ENCODE results near the gene ART4.

ART4 gene, protein sequence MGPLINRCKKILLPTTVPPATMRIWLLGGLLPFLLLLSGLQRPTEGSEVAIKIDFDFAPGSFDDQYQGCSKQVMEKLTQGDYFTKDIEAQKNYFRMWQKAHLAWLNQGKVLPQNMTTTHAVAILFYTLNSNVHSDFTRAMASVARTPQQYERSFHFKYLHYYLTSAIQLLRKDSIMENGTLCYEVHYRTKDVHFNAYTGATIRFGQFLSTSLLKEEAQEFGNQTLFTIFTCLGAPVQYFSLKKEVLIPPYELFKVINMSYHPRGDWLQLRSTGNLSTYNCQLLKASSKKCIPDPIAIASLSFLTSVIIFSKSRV

DNA sequence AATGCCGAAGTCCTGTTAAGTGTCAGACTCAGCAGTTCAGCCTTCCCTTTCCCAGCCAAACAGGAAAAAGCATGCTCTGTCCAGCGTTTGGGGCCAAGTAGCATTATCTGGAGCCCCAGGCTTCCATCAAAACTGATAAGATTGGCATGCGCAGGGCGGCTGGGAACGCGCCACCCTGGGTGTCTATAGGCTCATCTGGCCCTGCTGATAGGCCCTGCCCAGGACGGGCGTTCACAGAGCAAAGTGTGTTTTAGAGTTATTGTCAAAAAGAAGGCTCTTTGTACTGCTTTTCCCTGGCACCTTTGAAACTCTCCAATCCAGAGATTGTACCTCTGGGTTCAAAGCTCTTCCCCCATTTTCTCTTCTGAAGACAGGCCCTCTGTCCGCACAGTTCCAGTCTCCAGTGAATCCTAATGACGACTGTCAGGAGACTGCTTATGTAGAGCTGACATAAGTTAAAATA, at the start of gene ART4:
ART4 (minus strand) TSS at position 102 of the 463 bp plus-strand sequence. CDS start 413 bp downstream, outside the sequence.
- DNase-seq (ENCODE audit: low spot score): no peak

DNA sequence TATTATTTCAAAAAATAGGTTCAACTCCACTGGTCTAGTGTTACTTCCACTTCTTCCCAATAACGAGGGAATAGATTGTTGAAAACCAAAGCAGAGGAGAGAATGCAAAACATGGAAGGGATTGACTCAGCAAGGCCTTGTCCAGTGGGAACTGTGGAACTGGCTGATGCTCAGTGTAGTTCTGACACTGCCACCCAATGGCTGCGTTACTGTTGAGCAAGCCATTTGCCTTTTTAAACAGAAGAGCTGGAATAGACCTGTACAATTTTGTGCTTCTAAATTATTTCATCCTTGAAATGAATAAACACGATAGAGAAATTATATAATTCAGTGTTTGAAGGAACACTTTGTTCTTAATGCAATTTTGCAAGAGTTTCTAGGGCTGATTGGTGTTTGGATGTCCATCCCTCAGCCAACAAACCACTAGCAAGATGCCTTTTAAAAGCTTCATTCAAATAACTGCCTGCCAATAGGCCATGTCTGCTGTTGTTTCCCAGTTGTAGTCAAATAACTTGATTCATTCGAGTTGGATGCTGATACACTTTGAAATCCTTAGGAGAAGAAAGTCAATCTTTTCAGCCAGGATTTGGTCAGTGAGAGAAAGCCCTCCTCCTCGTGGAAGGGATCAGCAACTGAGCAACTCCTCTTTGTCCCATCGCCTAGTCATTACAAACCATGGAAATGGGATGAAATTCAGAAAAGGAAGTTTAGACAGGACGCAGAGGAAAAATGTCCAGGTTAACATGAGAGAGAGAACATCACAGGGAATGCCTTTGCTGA, 49.6 kb upstream of the ART4 start:
- no peak for DNase-seq (ENCODE audit: low spot score)

DNA sequence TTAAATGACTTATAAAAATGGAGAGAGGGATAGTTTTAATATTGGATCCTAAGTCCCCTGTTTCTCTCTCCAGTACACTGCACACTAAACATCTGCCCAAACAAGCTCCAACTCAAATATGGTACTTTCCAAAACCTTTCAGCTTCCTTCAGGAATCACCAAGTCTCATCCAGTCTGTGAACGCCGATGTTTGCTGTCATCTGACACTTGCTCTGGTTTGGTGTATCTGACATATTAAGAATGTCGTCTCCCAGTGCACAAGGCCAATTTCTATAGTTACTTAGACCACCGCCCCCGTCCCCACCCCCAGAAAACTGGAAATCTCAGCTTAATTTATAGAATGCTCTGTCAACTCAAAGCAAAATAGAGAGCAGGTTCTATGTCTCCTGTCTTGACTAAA, 47.4 kb upstream of the ART4 start:
- DNase-seq (ENCODE audit: low spot score): no peak

DNA sequence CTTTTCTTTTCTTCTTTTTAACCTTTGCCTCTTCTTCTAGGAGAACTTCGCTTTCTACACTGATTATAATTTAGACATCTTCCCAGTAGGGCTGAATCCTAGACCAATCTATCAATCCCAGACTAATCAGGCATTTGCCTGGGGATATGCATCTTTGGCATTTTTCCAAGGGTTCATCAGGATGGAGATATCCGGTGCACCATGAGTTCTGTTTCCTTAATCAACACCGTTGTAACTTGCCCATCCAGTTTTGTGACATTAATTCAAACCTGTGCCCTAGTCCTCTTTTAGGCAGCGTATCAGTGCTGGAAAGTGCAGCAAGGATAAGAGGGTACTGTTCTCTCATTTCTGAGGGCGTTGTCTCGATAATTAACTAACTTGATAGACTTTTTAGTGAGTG, 42.9 kb upstream of the ART4 start:
- DNase-seq (ENCODE audit: low spot score): no peak

- no peak for DNase-seq (ENCODE audit: low spot score)
Observed at GRCh38 chr12:14885718-14886221, 42.4 kb upstream of the ART4 start, which contains the start of gene MGP. MGP (minus strand) TSS chr12:14885854; CDS start chr12:14885791, 63 bp downstream.

DNA sequence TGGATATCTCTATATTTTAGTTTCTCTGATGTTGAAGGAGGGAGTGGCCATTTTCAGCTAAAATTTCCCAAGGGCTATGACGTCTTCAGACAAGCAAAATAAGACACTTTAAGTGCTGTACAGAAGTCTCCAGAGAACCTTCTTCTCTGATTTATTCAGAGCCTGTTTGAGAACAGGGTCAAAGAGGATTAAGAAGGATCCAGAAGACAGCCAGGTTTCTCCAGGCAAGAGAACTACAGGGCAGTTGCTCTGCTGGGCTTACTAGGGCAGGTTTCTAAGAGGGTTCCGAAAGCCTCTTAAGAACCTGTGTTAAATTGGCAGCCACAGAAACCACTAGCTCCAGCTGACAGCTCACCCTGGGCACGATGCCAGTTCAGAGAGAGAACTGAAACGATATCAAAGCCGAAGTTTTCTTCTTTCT, 41.1 kb upstream of the ART4 start:
- peak; percentile 31 for DNase-seq (ENCODE audit: low spot score)

DNA sequence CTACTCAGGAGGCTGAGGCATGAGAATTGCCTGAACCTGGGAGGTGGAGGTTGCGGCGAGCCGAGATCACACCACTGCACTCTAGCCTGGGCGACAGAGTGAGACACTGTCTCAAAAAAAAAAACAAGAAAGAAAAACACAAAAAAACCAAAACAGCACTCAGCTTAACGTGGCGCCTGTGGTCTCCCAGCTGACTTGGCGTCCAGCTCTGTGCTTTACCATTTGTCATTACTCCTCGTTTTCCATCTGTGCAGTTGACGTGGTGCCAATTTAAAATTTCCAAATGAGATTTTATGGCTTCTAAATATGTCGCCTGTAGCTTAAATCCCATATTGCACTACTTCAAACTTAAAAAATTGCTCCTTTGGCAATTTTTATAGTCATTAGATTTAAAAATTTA, 40.4 kb upstream of the ART4 start:
- DNase-seq (ENCODE audit: low spot score): no peak

DNA sequence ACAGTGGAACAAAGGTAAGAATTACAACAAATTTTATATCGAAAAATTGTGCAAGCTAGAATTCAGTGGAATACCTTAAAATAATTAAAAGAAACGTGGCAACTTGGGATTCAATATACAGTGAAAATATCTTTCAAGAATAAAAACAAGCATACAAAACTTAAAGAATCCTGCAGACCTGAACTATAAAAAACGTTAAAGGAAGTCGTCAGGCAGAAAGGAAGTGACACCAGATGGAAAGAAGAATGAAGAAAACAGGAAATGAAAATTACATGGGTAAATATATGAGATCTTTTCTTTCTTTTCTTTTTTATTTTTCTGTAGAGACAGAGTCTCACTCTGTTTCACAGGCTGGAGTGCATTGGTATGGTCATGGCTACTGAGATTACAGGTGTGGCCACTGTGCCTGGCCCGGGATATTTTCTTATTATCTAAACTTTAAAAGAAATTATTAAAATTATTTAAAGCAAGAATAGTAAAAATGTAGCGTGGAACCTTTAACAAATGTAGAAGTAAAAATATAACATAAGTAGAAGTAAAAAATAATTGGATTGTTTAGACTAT, 37.6 kb upstream of the ART4 start:
- DNase-seq (ENCODE audit: low spot score): no peak

DNA sequence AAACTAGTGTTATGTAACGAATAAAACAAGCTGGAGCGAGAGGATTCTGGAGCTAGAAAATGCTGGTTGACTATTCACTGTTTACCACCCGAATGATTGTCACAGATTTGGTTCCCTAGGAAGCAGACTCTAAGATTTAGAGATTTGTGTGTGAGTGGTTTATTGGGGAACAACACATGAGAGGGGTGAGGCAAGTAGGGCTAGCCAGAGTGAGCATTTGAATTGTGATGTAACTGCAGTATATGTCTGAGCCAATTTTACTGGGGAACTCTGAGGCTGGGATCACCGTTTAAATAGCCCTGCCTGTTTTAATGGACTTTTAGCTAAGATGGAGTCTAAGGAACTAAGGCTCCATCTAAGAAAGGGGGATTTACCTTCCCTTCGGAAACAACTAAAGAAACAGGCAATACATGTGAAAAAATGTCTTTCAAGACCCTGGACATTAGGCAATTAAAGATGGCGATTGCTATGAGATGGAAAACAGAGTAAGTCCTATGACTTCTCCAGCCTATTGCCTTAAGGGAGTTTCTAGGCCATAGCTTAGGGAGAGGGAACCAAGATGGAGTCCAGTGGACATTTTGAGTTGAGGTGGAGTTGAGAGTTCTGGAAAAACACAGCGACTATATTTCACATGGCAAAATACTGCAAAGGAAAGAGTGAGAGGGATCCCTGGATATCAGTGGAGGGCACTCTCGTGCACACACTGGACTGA, 36.1 kb upstream of the ART4 start:
- DNase-seq (ENCODE audit: low spot score): no peak

DNA sequence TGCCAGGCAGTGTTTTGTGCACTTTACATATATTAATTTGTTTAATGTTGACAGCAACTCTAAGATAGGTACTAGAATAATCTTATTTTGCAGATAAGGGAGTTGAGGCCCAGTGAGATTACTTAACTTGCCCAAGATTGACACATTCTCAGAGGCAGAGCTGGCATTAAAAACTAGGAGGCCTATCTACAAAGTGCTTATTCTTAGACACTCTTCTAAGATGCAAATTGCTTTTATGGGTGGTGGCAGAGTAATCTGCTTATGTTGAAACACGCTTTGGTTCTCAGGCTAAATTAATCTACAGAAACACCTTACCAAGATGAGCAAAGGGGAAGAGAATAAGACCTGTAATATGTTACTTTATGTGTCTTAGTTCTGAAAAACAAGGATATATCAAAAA, 35.2 kb upstream of the ART4 start:
- DNase-seq (ENCODE audit: low spot score): no peak

DNA sequence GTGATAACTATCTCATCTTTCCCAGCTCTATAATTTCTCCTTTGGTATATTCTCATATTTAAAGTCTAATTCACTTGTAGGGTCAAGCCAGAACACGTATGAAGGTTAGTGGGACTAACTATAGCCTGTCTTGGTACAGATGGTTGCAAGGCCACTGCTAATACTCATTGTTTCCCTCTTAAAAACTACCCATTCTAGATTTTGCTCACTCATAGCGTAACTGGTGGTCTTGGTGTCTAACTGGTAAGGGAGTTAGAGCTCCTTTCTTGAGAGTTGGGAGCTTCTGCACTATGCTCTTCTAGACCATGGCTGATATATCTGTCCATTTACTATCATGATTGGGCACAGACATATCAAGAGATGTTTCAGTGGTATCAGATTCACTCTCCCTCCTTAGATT, 33.5 kb upstream of the ART4 start:
- no peak for DNase-seq (ENCODE audit: low spot score)

- no peak for DNase-seq (ENCODE audit: low spot score)
Observed at GRCh38 chr12:14874882-14875281, 31.6 kb upstream of the ART4 start.

DNA sequence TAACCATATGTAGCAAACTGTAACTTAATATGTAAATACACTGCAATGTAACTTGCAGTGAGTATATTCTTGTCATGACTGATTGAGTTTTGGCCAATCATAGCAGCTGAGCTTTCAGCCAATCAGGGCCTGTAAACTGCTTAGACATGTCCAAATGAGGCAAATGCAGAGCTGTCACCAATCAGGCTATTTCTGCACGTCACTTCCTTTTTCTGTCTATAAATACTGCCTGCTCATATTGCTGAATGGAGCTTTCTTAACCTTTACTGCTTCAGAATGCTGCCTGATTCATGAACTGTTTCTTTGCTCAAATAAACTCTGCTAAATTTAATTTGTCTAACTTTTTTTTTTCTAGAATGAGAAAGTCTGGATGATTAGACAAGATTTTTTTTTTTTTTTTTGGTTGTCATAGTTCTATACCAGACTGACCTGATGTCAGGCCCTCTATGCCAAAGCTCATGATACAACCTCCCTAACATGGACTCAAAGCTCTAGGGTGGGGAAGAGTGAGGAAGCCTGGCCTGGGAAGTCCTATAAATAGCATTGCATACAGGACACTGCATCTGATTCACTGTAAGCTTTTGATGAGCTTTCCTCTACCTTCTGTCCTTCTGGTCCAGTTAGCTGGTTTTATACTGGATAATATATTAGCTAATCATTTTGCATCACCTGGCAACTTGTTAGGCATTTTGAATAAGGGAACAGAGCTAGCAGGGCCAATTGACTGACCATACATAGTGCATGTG, 30.3 kb upstream of the ART4 start:
- DNase-seq (ENCODE audit: low spot score): no peak

GRCh38 chr12:14871886-14872285, 28.6 kb upstream of the ART4 start:
- no peak for DNase-seq (ENCODE audit: low spot score)

DNA sequence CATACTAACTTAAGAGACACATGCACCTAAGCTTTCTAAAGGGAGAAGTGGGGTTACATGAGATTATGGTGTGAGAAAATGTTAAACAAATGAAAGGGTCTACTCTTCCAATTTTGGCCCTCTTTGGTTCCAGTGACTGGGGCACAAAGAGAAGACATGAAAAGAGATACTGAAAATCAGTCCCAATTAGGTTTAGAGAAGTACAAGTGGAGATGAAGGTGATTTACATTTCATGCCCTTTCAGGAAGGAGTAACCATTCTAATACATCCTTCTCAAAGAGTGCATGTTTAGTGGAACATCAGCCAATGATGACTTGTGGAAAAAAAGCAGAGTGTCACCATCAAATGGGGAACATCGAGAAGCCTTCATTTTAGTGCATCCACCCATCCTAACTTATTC, 27.9 kb upstream of the ART4 start:
- DNase-seq (ENCODE audit: low spot score): no peak

- DNase-seq (ENCODE audit: low spot score): no peak
Observed at GRCh38 chr12:14868916-14869506, 25.7 kb upstream of the ART4 start.

DNA sequence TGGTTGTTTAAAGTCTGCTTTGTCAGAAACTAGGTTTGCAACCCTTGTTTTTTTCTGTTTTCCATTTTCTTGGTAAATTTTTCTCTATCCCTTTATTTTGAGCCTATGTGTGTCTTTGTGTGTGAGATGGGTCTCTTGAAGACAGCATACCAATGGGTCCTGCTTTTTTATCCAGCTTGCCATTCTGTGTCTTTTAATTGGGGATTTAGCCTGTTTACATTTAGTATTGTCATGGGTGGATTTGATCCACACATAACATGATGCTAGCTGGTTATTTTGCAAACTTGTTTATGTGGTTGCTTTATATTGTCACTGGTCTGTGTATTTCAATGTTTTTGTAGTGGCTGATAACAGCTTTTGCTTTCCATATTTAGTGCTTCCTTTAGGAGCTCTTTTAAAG, 17.2 kb upstream of the ART4 start:
- no peak for DNase-seq (ENCODE audit: low spot score)

DNA sequence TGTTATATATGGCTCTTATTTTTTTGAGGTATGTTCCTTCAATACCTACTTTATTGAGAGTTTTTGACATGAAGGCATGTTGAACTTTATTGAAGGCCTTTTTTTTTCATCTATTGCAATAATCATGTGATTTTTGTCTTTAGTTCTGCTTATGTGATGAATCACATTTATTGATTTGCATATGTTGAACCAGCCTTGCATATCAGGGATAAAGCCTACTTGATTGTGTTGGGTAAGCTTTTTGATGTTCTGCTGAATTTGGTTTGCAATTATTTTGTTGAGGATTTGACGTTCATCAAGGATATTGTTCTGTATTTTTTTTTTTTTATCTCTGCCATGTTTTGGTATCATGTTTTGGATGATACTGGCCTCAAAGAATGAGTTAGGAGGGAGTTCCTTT, 15.2 kb upstream of the ART4 start:
- no peak for DNase-seq (ENCODE audit: low spot score)

- DNase-seq (ENCODE audit: low spot score): no peak
Observed at GRCh38 chr12:14854586-14855183, 11.4 kb upstream of the ART4 start.

DNA sequence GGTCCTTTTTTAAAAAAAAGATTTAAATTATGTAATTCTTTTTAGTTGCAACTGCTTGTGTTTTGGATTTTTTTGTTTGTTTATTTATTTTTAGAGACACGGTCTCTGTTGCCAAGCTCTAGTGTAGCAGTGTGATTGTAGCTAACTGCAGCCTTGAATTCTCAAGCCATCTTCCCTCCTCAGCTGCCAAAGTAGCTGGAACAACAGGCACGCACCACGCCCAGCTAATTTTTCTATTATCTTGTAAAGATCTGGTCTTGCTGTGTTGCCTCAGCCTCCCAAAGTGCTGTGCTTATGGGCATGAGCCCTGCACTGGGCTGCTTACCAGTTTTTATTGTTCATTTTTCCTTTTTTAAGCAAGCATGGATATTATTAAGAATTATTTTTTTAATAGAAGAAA, 10.6 kb upstream of the ART4 start:
- no peak for DNase-seq (ENCODE audit: low spot score)

- DNase-seq (ENCODE audit: low spot score): no peak
Observed at GRCh38 chr12:14852880-14853279, 9.6 kb upstream of the ART4 start.
